Left hindlimb (tissue), 1 donor: Measurements from ENCODE around the gene SFT2D1.

ENCODE experiments used
- DNase-seq: peaks from one replicate; pipeline ENCODE4 v3.0.0-alpha.2; 2018

Gene SFT2D1

GRCh38 chr6:166333172-166333995 is 9.0 kb downstream of the SFT2D1 start:
- DNase-seq, result no peak

- DNase-seq, result no peak
These were observed 10.6 kb downstream of the SFT2D1 start for GRCh38 chr6:166331503-166332415.

GRCh38 chr6:166330612-166331011 is 11.7 kb downstream of the SFT2D1 start:
- no peak for DNase-seq

GRCh38 chr6:166325383-166326042 is 16.8 kb downstream of the SFT2D1 start:
- DNase-seq, result no peak

GRCh38 chr6:166323395-166323794 is 18.9 kb downstream of the SFT2D1 start:
- no peak for DNase-seq

- DNase-seq, result no peak
These were observed 23.4 kb downstream of the SFT2D1 start for GRCh38 chr6:166318649-166319600.

- peak; percentile 64 for DNase-seq
These were observed 24.1 kb downstream of the SFT2D1 start for GRCh38 chr6:166318227-166318626.

- DNase-seq, result no peak
These were observed 24.8 kb downstream of the SFT2D1 start for GRCh38 chr6:166317261-166318212.

GRCh38 chr6:166315436-166315835 is 26.9 kb downstream of the SFT2D1 start:
- DNase-seq, result no peak

GRCh38 chr6:166314454-166314853 is 27.9 kb downstream of the SFT2D1 start:
- DNase-seq, result no peak

- DNase-seq, result no peak
These were observed 28.9 kb downstream of the SFT2D1 start for GRCh38 chr6:166313255-166314070.

GRCh38 chr6:166312832-166313231 is 29.5 kb downstream of the SFT2D1 start:
- no peak for DNase-seq

GRCh38 chr6:166310634-166311033 is 31.7 kb downstream of the SFT2D1 start:
- no peak for DNase-seq

GRCh38 chr6:166309977-166310376 is 32.4 kb downstream of the SFT2D1 start:
- DNase-seq, result no peak

GRCh38 chr6:166308769-166309589 is 33.4 kb downstream of the SFT2D1 start:
- no peak for DNase-seq

- peak; percentile 61 for DNase-seq
These were observed 34.1 kb downstream of the SFT2D1 start, which contains the start of gene PRR18 for GRCh38 chr6:166308033-166308768. PRR18 (minus strand) TSS chr6:166308392; CDS start chr6:166308142, 250 bp downstream.

- peak; percentile 45 for DNase-seq
These were observed 35.0 kb downstream of the SFT2D1 start for GRCh38 chr6:166307082-166308032.
